Neuronal stem cell (in vitro differentiated cells): ENCODE measurements around the gene TRDN. TPM values are rescaled to one million over a fixed set of nuclear protein-coding genes. Genes with fewer than 3 reads are reported as not detected.

Experiments
- DNase-seq: peaks from one replicate; pipeline ENCODE4 v3.0.0-alpha.2; 2013; ENCODE audit warnings: low spot score
- H2AFZ ChIP-seq: one replicate; pipeline ENCODE4 v1.6.1; 2013; ENCODE audit warnings: mild to moderate bottlenecking, low read length, inconsistent platforms
- H2AK5ac ChIP-seq: 2 replicates; pipeline ENCODE4 v1.6.1; 2013; ENCODE audit warnings: low read depth, mild to moderate bottlenecking, inconsistent platforms, low read length, moderate library complexity, mixed read lengths
- H2BK120ac ChIP-seq: 2 replicates; pipeline ENCODE4 v1.6.1; 2013; ENCODE audit warnings: low read depth, mild to moderate bottlenecking, inconsistent platforms, low read length, moderate library complexity, mixed read lengths
- H2BK12ac ChIP-seq: one replicate; pipeline ENCODE4 v1.6.1; 2013; ENCODE audit warnings: low read length, inconsistent platforms
- H2BK15ac ChIP-seq: 2 replicates; pipeline ENCODE4 v1.6.1; 2013; ENCODE audit warnings: mild to moderate bottlenecking, low read length, inconsistent platforms, mixed read lengths
- H2BK5ac ChIP-seq: one replicate; pipeline ENCODE4 v1.6.1; 2013; ENCODE audit warnings: inconsistent platforms, mild to moderate bottlenecking, low read length, moderate library complexity
- H3K14ac ChIP-seq: one replicate; pipeline ENCODE4 v1.6.1; 2013; ENCODE audit warnings: low read length, inconsistent platforms
- H3K18ac ChIP-seq: 2 replicates; pipeline ENCODE4 v1.6.1; 2013; ENCODE audit warnings: low read length, inconsistent platforms
- H3K23ac ChIP-seq: 2 replicates; pipeline ENCODE4 v1.6.1; 2013; ENCODE audit warnings: low read depth, mild to moderate bottlenecking, mixed read lengths, low read length, inconsistent platforms; ENCODE audit not compliant: poor library complexity
- H3K27ac ChIP-seq: replicated peaks from 3 replicates; pipeline ENCODE4 v1.5.1; 2013; ENCODE audit warnings: low read length, inconsistent platforms
- H3K27me3 ChIP-seq, 3 experiments: 2 replicates each; pipeline ENCODE4 v1.6.1; 2013; ENCODE audit warnings: low read length in 3 of 3, mild to moderate bottlenecking in 2 of 3, inconsistent platforms in 1 of 3, low read depth in 1 of 3, mixed read lengths in 1 of 3, moderate library complexity in 1 of 3; ENCODE audit not compliant: control insufficient read depth in 3 of 3, insufficient read depth in 3 of 3
- H3K36me3 ChIP-seq, 2 donors: replicated peaks in 1 of 2; 2 replicates each; pipeline ENCODE4 v1.6.1; 2013; ENCODE audit warnings: low read length in 2 of 2; ENCODE audit not compliant: control insufficient read depth in 2 of 2, insufficient read depth in 2 of 2
- H3K4ac ChIP-seq: 2 replicates; pipeline ENCODE4 v1.6.1; 2013; ENCODE audit warnings: inconsistent platforms, mild to moderate bottlenecking, low read length, moderate library complexity
- H3K4me1 ChIP-seq, 2 donors: 1 replicate in 1 of 2; 2 replicates in 1 of 2; pipeline ENCODE4 v1.6.1; 2013; ENCODE audit warnings: low read length in 2 of 2, low read depth in 1 of 2; ENCODE audit not compliant: control insufficient read depth in 2 of 2, insufficient read depth in 1 of 2
- H3K4me2 ChIP-seq: one replicate; pipeline ENCODE4 v1.6.1; 2013; ENCODE audit warnings: mild to moderate bottlenecking, low read length, inconsistent platforms; ENCODE audit not compliant: insufficient read depth, poor library complexity, severe bottlenecking
- H3K4me3 ChIP-seq, 2 donors: 2 replicates each; pipeline ENCODE4 v1.5.1; 2013; ENCODE audit warnings: low read length in 2 of 2, mild to moderate bottlenecking in 2 of 2, inconsistent platforms in 1 of 2, moderate library complexity in 1 of 2
- H3K79me1 ChIP-seq: one replicate; pipeline ENCODE4 v1.6.1; 2013; ENCODE audit warnings: low read depth, mild to moderate bottlenecking, inconsistent platforms, low read length, moderate library complexity
- H3K9ac ChIP-seq: one replicate; pipeline ENCODE4 v1.6.1; 2013; ENCODE audit warnings: mild to moderate bottlenecking, low read depth, low read length, inconsistent platforms; ENCODE audit not compliant: poor library complexity
- H3K9me3 ChIP-seq, 2 donors: replicated peaks in 1 of 2; 2 replicates each; pipeline versions ENCODE3 to v1.6.1; 2013; ENCODE audit warnings: low read length in 2 of 2, mild to moderate bottlenecking in 2 of 2, inconsistent platforms in 1 of 2, low read depth in 1 of 2, mixed read lengths in 1 of 2, moderate library complexity in 1 of 2; ENCODE audit not compliant: control insufficient read depth in 2 of 2, insufficient read depth in 1 of 2
- H4K8ac ChIP-seq: one replicate; pipeline ENCODE4 v1.6.1; 2013; ENCODE audit warnings: low read depth, mild to moderate bottlenecking, inconsistent platforms, low read length, moderate library complexity
- H4K91ac ChIP-seq: one replicate; pipeline ENCODE4 v1.6.1; 2013; ENCODE audit warnings: low read length, low read depth, mild to moderate bottlenecking, inconsistent platforms; ENCODE audit not compliant: poor library complexity
- WGBS, 2 donors: extraction: QIAGEN DNeasy Blood & Tissue Kit; methylation state at CpG; one replicate each; pipeline ENCODE4 v1.1.7; 2013; ENCODE audit warnings: missing lambda C conversion rate in 2 of 2, mixed read lengths in 1 of 2; ENCODE audit not compliant: insufficient read length in 2 of 2, insufficient replicate concordance in 1 of 2; ENCODE audit errors: extremely low coverage in 2 of 2; 5-methylcytosine and 5-hydroxymethylcytosine counted together
- polyA plus RNA-seq, 2 experiments: library from polyadenylated mRNA; stranded (reverse); fragments of 200-250 nt; gene quantifications; one replicate each; pipeline ENCODE4 v1.2.3, GENCODE V29; 2013

Gene TRDN, protein sequence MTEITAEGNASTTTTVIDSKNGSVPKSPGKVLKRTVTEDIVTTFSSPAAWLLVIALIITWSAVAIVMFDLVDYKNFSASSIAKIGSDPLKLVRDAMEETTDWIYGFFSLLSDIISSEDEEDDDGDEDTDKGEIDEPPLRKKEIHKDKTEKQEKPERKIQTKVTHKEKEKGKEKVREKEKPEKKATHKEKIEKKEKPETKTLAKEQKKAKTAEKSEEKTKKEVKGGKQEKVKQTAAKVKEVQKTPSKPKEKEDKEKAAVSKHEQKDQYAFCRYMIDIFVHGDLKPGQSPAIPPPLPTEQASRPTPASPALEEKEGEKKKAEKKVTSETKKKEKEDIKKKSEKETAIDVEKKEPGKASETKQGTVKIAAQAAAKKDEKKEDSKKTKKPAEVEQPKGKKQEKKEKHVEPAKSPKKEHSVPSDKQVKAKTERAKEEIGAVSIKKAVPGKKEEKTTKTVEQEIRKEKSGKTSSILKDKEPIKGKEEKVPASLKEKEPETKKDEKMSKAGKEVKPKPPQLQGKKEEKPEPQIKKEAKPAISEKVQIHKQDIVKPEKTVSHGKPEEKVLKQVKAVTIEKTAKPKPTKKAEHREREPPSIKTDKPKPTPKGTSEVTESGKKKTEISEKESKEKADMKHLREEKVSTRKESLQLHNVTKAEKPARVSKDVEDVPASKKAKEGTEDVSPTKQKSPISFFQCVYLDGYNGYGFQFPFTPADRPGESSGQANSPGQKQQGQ
- polyA plus RNA-seq (2013, experiment 1 of 2), result 0.01 TPM
- polyA plus RNA-seq (2013, experiment 2 of 2), result 0.01 TPM

DNA sequence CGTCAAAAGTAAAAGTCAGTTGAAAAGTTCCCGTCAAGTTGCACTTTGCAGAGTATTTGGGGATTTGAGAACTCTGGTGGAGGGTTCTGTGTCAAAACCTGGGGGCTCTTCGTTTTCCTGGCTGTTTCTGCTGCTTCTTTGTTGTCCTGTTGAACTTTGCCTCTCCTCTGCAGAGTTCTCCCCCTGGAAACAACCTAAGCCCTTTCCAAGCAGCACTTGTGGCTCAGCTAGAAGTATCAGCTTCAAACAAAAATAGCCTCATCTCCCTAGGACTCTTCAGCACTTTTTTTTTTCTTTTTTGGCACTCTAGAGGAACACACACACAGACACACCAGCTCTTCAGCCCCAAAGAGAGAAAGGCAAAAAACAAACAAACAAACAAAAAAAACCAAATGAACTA lies at the start of gene TRDN:
Gene TRDN, minus strand, starts transcription at position 169 of the 400 bp plus-strand sequence. CDS start 175 bp downstream, outside the sequence.
- H3K4ac ChIP-seq, result no peak within 1 kb of the TSS
- no peak within 1 kb of the TSS for H4K91ac ChIP-seq
- H3K27me3 ChIP-seq, result no peaks in the 10 kb centered on the region
- no peak within 1 kb of the TSS for H2BK12ac ChIP-seq
- H3K4me3 ChIP-seq, result no peak within 1 kb of the TSS
- H3K4me1 ChIP-seq, result peaks cover 10 to 27% of the 10 kb centered on the region in 2 donors
- DNase-seq, result no peak
- no peak within 1 kb of the TSS for H3K9ac ChIP-seq
- H4K8ac ChIP-seq, result no peak within 1 kb of the TSS
- H3K27ac ChIP-seq, result peak within 1 kb of the TSS; percentile 40
- H2BK15ac ChIP-seq, result no peak within 1 kb of the TSS
- H2BK120ac ChIP-seq, result no peak within 1 kb of the TSS
- H3K79me1 ChIP-seq, result no peaks in the 10 kb centered on the region
- H3K14ac ChIP-seq, result no peak within 1 kb of the TSS
- no peaks in the 10 kb centered on the region for H3K9me3 ChIP-seq
- no peak within 1 kb of the TSS for H3K4me2 ChIP-seq
- H3K18ac ChIP-seq, result no peak within 1 kb of the TSS
- no peak within 1 kb of the TSS for H3K23ac ChIP-seq
- H2BK5ac ChIP-seq, result no peak within 1 kb of the TSS
- no CpG with 5 or more reads among the region's 3 CpGs for WGBS, 2 donors
- H2AK5ac ChIP-seq, result no peak within 1 kb of the TSS
- H2AFZ ChIP-seq, result peak within 1 kb of the TSS; percentile 88
- no peaks in the 10 kb centered on the region for H3K36me3 ChIP-seq

- no peak overlapping the region for H3K14ac ChIP-seq
- H4K91ac ChIP-seq, result no peak overlapping the region
- no peaks in the 10 kb centered on the region for H3K79me1 ChIP-seq
- no peak overlapping the region for H3K18ac ChIP-seq
- no peak overlapping the region for H2AK5ac ChIP-seq
- no peak overlapping the region for H2BK5ac ChIP-seq
- H3K4me3 ChIP-seq, result no peak overlapping the region
- no peak overlapping the region for H3K9ac ChIP-seq
- no peak overlapping the region for H3K4me2 ChIP-seq
- WGBS, 2 donors, result no CpG with 5 or more reads among the region's 1 CpG
- DNase-seq, result no peak
- no peak overlapping the region for H2BK12ac ChIP-seq
- H3K4ac ChIP-seq, result no peak overlapping the region
- no peaks in the 10 kb centered on the region for H3K36me3 ChIP-seq
- no peaks in the 10 kb centered on the region for H3K27me3 ChIP-seq
- no peak overlapping the region for H2AFZ ChIP-seq
- no peaks in the 10 kb centered on the region for H3K9me3 ChIP-seq
- no peak overlapping the region for H2BK120ac ChIP-seq
- H3K27ac ChIP-seq, result no peak overlapping the region
- no peaks in the 10 kb centered on the region for H3K4me1 ChIP-seq
- no peak overlapping the region for H2BK15ac ChIP-seq
- H4K8ac ChIP-seq, result no peak overlapping the region
- H3K23ac ChIP-seq, result no peak overlapping the region
Measured at GRCh38 chr6:123681957-123682462, 45.3 kb upstream of the TRDN start.

- H2BK12ac ChIP-seq, result no peak overlapping the region
- H3K4me3 ChIP-seq, result no peak overlapping the region
- H3K9ac ChIP-seq, result no peak overlapping the region
- H3K23ac ChIP-seq, result no peak overlapping the region
- H3K27ac ChIP-seq, result no peak overlapping the region
- H4K8ac ChIP-seq, result no peak overlapping the region
- H3K36me3 ChIP-seq, result no peaks in the 10 kb centered on the region
- no peak overlapping the region for H3K18ac ChIP-seq
- peaks cover 0 to 11% of the 10 kb centered on the region in 2 donors for H3K9me3 ChIP-seq
- H2AK5ac ChIP-seq, result no peak overlapping the region
- H2BK5ac ChIP-seq, result no peak overlapping the region
- no peak overlapping the region for H4K91ac ChIP-seq
- H2BK120ac ChIP-seq, result no peak overlapping the region
- WGBS, 2 donors, result no CpG with 5 or more reads among the region's 4 CpGs
- H3K27me3 ChIP-seq, result no peaks in the 10 kb centered on the region
- peak overlapping the region; percentile 34 for H2AFZ ChIP-seq
- no peak overlapping the region for H3K14ac ChIP-seq
- H3K4me2 ChIP-seq, result no peak overlapping the region
- H3K79me1 ChIP-seq, result no peaks in the 10 kb centered on the region
- H3K4ac ChIP-seq, result no peak overlapping the region
- no peak for DNase-seq
- no peak overlapping the region for H2BK15ac ChIP-seq
- no peaks in the 10 kb centered on the region for H3K4me1 ChIP-seq
Measured at GRCh38 chr6:123677897-123678296, 41.1 kb upstream of the TRDN start.

DNA sequence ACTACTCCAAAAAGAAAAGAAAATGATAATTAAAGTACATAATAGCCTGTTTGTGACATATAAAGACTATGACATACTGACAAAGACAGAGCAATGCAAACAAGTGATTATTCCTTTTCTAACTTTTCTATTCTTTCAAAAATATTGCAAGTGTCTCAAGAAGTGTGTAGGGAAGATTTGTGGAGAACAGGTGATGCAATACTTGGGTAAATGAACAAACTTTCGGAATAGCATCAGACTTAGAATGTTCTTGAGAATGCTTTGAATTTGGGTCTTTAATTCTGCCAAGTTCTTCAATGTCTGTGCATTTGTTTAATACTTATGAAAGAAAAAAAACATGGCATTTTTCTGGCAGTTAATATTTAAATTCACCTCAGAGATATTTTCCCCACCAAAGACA lies 40.0 kb upstream of the TRDN start:
- DNase-seq, result no peak
- Histone ChIP-seq H3K79me1 (no peaks in the 10 kb centered on the region), H3K4ac (no peak overlapping the region), H3K4me3 (no peak overlapping the region), H2BK15ac (no peak overlapping the region), H2BK120ac (no peak overlapping the region), H3K18ac (no peak overlapping the region), H3K36me3 (no peaks in the 10 kb centered on the region), H3K27me3 (no peaks in the 10 kb centered on the region), H2BK12ac (no peak overlapping the region), H2AK5ac (no peak overlapping the region), H3K9me3 (peaks cover 0 to 11% of the 10 kb centered on the region in 2 donors), H4K8ac (no peak overlapping the region), H3K27ac (no peak overlapping the region), H3K4me1 (no peaks in the 10 kb centered on the region), H4K91ac (no peak overlapping the region), H3K9ac (no peak overlapping the region), H3K23ac (no peak overlapping the region), H2AFZ (no peak overlapping the region), H3K14ac (no peak overlapping the region), H3K4me2 (no peak overlapping the region), H2BK5ac (no peak overlapping the region)
- no CpG with 5 or more reads among the region's 1 CpG for WGBS, 2 donors
